IPS-18c (cell line): Measurements from ENCODE around the gene MARS1.

Experiments
- H3K4me3 ChIP-seq: 2 replicates; pipeline ENCODE4 v1.7.0; 2013; ENCODE audit warnings: low read depth, mild to moderate bottlenecking, low read length, moderate library complexity; ENCODE audit not compliant: insufficient read depth
- H3K9me3 ChIP-seq: one replicate; pipeline ENCODE4 v1.6.1; 2013; ENCODE audit warnings: mild to moderate bottlenecking, low read length, moderate library complexity; ENCODE audit not compliant: control insufficient read depth, insufficient read depth

The MARS1 gene

GRCh38 chr12:57467212-57467874, 20.5 kb upstream of the MARS1 start:
- no peaks in the 10 kb centered on the region for H3K9me3 ChIP-seq
- H3K4me3 ChIP-seq: no peak overlapping the region

- no peak overlapping the region for H3K4me3 ChIP-seq
- no peaks in the 10 kb centered on the region for H3K9me3 ChIP-seq
These were observed 20.0 kb upstream of the MARS1 start for GRCh38 chr12:57467915-57468314.

DNA sequence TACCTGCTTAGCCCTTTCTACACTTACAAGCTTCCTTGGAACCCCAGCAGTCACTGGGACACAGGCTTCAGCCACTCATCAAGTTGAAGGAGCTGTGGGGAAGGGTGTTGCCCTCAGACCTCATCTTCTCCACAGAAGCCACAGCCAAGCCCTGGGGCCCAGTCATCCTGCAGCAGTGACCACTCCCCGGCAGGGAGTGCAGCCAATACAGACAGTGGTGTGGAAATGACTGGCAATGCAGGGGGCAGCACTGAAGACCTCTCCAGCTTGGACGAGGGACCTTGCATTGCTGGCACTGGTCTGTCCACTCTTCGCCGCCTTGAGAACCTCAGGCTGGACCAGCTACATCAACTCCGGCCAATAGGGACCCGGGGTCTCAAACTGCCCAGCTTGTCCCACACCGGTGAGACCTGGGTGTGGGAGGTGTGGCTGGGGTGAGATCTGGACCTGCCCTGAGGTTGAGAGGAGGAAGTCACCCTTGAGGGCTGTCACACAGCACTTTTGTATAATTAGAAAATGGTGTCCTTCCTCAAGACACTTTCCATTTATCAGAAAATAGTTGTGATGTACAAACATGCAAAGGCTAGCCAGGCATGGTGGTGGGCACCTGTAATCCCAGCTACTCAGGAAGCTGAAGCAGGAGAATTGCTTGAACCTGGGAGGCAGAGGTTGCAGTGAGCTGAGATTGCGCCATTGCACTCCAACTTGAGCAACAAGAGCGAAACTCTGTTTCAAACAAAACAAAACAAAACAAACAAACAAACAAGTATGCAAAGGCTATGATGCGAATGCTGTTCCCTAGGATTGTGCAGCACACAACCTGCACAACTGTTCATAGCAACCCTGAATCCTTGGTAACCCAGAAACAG, 18.3 kb upstream of the MARS1 start:
- Histone ChIP-seq H3K4me3 (no peak overlapping the region), H3K9me3 (no peaks in the 10 kb centered on the region)

DNA sequence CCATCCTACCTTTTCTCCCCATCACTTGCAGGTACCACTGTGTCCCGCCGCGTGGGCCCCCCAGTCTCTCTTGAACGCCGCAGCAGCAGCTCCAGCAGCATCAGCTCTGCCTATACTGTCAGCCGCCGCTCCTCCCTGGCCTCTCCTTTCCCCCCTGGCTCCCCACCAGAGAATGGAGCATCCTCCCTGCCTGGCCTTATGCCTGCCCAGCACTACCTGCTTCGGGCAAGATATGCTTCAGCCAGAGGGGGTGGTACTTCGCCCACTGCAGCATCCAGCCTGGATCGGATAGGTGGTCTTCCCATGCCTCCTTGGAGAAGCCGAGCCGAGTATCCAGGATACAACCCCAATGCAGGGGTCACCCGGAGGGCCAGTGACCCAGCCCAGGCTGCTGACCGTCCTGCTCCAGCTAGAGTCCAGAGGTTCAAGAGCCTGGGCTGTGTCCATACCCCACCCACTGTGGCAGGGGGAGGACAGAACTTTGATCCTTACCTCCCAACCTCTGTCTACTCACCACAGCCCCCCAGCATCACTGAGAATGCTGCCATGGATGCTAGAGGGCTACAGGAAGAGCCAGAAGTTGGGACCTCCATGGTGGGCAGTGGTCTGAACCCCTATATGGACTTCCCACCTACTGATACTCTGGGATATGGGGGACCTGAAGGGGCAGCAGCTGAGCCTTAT, 17.4 kb upstream of the MARS1 start:
- no peak overlapping the region for H3K4me3 ChIP-seq

GRCh38 chr12:57470970-57471656, 16.8 kb upstream of the MARS1 start:
- no peaks in the 10 kb centered on the region for H3K9me3 ChIP-seq

More for the DNA sequence above, 17.4 kb upstream of the MARS1 start:
- H3K9me3 ChIP-seq: no peaks in the 10 kb centered on the region

GRCh38 chr12:57471661-57472060, 16.2 kb upstream of the MARS1 start:
- Histone ChIP-seq H3K9me3 (no peaks in the 10 kb centered on the region), H3K4me3 (no peak overlapping the region)

More at GRCh38 chr12:57470970-57471656, 16.8 kb upstream of the MARS1 start:
- H3K4me3 ChIP-seq: no peak overlapping the region

GRCh38 chr12:57472391-57472790, 15.5 kb upstream of the MARS1 start:
- Histone ChIP-seq H3K9me3 (no peaks in the 10 kb centered on the region), H3K4me3 (no peak overlapping the region)

DNA sequence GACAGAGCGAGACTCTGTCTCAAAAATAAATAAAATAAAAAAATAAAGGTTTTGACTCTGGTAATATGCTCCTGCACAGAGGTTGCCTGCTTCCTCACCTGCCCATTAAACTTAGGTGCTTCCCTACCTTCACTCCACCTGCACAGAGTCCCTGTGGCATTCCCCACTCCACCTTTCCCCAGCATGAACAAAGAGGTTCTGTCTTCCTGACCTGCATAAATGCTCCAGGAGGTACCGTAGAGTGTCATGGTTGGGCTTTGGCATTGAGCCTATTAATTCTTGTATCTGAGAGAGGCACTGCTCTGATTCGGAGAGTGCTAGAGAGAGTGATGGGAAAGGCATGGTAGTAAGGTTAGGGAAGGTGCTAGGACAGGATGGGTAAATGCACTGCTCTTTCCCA, 14.5 kb upstream of the MARS1 start:
- Histone ChIP-seq H3K4me3 (no peak overlapping the region), H3K9me3 (no peaks in the 10 kb centered on the region)

- H3K9me3 ChIP-seq: no peaks in the 10 kb centered on the region
- H3K4me3 ChIP-seq: no peak overlapping the region
These were observed 14.0 kb upstream of the MARS1 start for GRCh38 chr12:57473886-57474285.

DNA sequence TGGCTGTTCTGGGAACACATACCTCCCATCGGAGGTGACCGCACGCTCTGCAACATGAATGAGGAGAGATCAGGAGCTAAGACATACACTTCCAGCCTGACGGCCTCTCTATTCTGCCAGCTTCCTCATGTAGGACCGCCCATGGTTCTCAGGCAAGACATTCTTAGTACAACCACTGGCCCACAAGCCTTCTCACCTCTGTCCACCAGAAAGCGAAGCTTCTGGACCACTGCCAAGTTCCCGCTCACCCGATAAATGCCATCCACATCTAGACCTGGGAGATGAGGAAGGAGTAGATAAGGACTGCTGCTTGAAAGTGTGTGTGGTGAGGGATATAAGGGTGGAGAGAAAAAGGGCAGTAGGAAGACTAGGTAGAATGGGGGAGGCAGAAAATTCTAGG, 13.4 kb upstream of the MARS1 start:
- no peaks in the 10 kb centered on the region for H3K9me3 ChIP-seq
- no peak overlapping the region for H3K4me3 ChIP-seq

- peak overlapping the region; percentile 55; the same call in 1 of the 2 replicates for H3K4me3 ChIP-seq
- H3K9me3 ChIP-seq: no peaks in the 10 kb centered on the region
These were observed 13.0 kb upstream of the MARS1 start for GRCh38 chr12:57474862-57475261.

DNA sequence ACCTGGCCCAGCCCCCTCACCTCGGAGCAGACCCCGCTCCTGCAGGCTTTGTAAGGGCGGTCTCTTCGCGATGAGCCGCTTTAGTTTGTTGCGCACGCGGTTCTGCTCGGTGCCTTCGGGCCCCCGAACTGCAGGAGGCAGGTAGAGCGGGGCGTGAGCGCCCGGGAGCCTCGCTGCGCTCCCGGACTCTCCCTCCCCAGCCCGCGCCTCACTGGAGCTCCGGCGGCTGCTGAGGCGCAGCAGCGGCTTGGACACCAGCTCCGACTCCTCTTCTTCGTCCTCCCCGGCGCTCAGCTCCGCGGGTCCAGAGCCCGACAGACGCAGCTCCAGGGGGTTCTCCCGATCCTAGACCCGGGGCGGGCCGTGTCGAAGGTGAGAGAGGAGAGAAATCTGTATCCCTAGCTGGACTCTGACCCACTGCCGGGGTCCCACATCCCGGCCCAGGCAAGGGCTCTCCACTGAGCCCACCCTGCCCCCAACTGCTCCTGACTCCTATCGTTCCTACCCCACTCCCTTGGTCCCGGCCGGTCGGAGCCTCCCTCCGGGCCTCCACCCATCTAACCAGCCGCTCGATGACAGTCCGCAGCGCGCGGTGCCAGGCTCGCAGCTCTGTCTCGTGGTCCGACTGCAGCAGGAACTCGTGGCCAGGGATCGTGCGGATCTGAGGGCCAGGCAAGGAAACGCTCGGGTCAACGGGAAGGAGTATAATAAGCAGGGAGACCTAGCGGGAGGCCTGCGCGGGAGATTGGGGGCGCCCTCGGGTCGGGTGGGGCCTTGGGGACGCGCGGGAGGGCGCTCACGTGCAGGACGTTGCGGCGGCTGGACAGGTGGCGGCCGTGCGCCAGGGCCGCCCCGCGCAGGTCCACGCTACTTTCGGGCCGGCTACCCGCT, 12.4 kb upstream of the MARS1 start:
- H3K9me3 ChIP-seq: no peaks in the 10 kb centered on the region
- peak overlapping the region; percentile 55 for H3K4me3 ChIP-seq

DNA sequence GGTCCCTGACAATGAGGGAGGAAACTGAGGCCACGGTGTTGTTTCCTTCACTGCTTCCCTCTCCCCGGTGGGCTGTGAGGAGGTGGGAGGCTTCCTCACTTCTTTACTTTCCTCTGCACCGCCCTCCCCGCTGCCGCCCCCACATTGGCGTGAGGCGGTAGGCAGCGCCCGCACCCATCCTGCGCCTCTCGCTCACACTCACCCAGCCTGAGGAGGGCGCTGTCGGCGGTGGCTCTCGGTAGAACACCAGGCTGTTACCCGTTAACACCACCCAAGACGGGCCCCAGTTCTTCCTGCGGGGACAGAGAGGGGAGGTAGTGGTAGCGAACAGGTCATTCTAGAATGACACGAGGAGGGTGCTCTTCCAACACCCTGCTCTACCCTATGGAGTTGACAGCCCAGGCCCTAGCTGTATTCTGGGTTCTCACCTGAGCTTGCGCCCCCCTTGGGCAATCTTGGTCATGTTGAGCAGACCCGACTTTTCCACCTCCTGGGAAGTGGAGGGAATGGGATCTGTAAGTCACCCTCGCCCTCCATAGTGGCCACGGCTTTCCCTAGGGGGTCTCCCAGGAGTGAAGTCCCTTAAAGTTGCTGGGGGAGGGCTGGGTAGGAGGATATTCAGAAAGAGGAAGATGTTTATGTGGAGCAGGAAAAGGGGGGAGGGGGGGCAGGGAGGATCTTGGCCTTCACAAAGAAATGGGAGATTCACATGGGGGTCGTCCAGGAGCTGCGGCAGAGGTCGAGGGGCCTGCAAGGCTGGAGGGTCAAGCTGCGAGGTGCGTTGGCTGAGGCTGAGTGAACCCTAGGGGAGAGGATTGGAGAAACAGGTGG, 11.5 kb upstream of the MARS1 start:
- peak overlapping the region; percentile 55 for H3K4me3 ChIP-seq

DNA sequence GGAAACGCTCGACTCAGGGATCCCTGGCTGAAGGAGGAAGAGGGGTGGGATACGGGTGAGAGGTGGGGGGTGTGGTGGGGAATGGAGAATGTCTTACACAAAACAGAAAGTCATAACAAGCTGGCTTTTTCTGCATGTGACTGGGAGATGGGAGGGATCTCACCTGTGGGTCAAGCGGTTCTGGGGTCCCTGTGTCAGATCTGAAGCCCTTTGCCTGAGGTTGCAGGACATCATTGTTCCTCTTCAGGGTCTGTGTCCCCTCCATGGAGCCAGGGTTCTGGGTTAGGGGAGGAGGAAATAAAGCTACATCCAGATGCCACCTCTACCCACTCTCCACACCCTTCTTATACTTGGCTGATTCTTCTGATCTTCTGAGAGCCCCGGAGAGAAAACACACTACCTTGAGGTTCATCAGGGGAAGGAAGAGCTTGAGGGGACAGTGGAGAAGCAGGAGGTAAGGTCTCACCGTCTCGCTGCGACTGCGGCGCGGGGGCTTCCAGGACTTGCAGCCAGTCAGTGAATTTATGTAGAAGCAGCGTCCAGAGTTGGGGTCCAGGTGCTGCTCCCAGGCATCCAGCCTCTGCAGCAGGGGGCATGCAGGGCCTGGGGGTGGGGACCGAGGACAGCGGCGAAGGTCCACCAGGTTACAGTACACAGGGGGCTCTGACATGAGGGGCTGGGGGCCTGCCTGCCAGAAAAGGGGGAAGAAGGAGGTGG, 10.7 kb upstream of the MARS1 start:
- Histone ChIP-seq H3K9me3 (no peaks in the 10 kb centered on the region), H3K4me3 (no peak overlapping the region)

More for the DNA sequence above, 11.5 kb upstream of the MARS1 start:
- H3K9me3 ChIP-seq: no peaks in the 10 kb centered on the region
